A172 (cell line): ENCODE results near the gene PABPC5. TPM values are rescaled to one million over a fixed set of nuclear protein-coding genes. Genes with fewer than 3 reads are reported as not detected.

Source experiments
- DNase-seq: peaks from one replicate; pipeline ENCODE4 v3.0.0-alpha.2; 2015; ENCODE audit warnings: low spot score
- total RNA-seq: library from RNA; depleted of rRNA; stranded (reverse); fragments of >200 nt; shearing (Covaris generic); gene quantifications from 2 replicates; pipeline ENCODE4 v1.2.3, GENCODE V29; 2014; rRNA removed

The PABPC5 gene
- total RNA-seq: not detected in 2 replicates

GRCh38 chrX:91434351-91435168, at the start of gene PABPC5:
Gene PABPC5, plus strand, starts transcription at chrX:91434839. Its CDS starts 739 bp downstream, at chrX:91435578.
- no peak for DNase-seq

- no peak for DNase-seq
Observed at GRCh38 chrX:91389026-91389425, 45.6 kb upstream of the PABPC5 start.

- DNase-seq: no peak
Observed at GRCh38 chrX:91414713-91415112, 19.9 kb upstream of the PABPC5 start.

- no peak for DNase-seq
Observed at GRCh38 chrX:91435395-91435794, 756 bp downstream of the PABPC5 start.
